HG03066 (cell line): Measurements from ENCODE around the gene FAT1.
"Not testable (repeated sequence)": the region's sequence is repeated elsewhere in the genome, so short reads cannot be mapped to it uniquely, and the experiment has no call there.

Experiments
- ATAC-seq: cut with Tn5 transposase; IDR thresholded peaks from one replicate; pipeline ENCODE4 v1.9.1; 2021; ENCODE audit warnings: low read depth; ENCODE audit not compliant: unreplicated experiment

FAT1 gene, protein sequence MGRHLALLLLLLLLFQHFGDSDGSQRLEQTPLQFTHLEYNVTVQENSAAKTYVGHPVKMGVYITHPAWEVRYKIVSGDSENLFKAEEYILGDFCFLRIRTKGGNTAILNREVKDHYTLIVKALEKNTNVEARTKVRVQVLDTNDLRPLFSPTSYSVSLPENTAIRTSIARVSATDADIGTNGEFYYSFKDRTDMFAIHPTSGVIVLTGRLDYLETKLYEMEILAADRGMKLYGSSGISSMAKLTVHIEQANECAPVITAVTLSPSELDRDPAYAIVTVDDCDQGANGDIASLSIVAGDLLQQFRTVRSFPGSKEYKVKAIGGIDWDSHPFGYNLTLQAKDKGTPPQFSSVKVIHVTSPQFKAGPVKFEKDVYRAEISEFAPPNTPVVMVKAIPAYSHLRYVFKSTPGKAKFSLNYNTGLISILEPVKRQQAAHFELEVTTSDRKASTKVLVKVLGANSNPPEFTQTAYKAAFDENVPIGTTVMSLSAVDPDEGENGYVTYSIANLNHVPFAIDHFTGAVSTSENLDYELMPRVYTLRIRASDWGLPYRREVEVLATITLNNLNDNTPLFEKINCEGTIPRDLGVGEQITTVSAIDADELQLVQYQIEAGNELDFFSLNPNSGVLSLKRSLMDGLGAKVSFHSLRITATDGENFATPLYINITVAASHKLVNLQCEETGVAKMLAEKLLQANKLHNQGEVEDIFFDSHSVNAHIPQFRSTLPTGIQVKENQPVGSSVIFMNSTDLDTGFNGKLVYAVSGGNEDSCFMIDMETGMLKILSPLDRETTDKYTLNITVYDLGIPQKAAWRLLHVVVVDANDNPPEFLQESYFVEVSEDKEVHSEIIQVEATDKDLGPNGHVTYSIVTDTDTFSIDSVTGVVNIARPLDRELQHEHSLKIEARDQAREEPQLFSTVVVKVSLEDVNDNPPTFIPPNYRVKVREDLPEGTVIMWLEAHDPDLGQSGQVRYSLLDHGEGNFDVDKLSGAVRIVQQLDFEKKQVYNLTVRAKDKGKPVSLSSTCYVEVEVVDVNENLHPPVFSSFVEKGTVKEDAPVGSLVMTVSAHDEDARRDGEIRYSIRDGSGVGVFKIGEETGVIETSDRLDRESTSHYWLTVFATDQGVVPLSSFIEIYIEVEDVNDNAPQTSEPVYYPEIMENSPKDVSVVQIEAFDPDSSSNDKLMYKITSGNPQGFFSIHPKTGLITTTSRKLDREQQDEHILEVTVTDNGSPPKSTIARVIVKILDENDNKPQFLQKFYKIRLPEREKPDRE (N-terminal part only)

GRCh38 chr4:186723292-186724057, at the start of gene FAT1:
Gene FAT1, minus strand, starts transcription at chr4:186723856. Its CDS starts 14,029 bp downstream, at chr4:186709827.
- ATAC-seq: no peak

DNA sequence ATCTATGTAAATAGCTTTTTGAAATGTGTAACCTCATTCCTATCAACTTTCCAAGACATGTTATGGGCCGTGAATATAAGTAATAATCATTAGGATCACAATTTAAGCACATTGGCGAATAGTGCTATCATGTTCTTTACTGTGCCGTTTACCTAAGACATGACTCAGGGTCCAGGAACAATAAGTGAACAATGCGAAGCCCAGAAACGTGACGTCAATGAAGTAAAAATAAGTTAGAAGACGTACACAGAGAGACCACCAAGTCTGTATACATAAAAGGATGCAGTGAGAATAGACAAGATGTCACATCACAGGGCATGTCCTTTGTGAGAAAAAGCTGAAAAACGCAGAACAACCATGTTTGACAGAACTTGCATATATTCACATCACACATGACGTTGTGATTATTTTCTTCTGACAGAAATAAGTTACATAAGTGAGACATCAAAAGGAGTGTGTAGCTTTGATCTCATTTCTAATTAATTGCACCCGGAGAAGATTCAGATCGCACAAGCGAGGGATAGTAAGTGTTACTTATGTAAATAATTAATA, 49.4 kb upstream of the FAT1 start:
- ATAC-seq: no peak

- ATAC-seq: no peak
Measured at GRCh38 chr4:186771624-186772023, 48.0 kb upstream of the FAT1 start.

- no peak for ATAC-seq
Measured at GRCh38 chr4:186770481-186771175, 47.0 kb upstream of the FAT1 start.

DNA sequence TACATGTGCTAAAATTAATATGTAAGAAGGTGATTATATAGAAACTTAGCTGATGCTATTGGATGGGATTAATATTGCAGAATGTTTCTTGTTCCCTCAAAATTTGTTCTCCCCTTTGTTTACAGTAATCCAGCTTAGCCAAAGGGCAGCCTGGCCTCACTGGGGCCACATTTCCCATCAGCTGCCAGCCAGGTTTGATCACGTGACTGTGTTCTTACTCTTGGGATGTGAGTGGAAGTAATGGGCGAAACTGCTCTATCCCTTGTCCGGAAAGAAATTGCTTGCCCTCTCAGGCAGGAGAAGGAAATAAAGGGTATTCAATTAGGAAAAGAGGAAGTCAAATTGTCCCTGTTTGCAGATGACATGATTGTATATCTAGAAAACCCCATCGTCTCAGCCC, 44.1 kb upstream of the FAT1 start:
- ATAC-seq: no peak

DNA sequence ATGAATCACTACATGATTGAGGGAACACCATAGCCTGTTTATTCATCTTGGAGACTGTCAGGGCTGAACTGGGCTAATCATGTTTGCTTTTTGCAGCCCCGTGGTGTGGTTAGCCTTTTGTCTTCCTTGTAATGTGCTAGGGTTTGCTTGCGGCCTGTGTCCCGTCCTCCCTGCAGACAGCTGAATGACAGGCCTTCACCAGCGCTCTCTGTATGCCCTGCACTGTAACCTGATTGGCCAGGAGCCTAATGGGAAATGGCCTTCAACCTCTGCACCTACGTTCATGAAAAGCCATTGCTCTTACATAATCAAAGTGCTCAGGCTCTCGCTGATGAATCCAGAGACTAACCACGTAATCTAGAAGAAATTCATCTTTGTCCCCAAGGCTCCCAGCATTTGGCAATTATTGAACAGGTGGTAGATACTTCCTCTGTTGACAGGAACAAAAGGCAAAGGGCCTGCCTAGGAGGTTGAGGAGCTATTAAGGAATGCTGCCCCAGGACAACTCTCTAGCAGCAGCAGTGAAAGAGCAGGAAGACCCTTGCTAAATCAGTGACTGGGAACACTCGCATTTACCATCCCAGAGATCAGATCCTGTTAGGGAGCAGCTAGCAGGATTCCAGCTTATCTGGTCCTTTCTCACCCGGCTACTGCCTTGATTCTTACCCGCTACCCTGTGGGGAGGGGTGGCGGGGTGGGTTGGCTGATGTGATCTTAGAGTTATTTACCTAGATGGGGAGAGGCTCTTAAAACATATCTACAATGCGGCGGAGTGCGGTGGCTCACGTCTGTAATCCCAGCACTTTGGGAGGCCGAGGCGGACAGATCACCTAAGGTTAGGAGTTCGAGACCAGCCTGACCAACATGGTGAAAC, 42.3 kb upstream of the FAT1 start:
- ATAC-seq: no peak

- ATAC-seq: no peak
Measured at GRCh38 chr4:186765138-186765537, 41.5 kb upstream of the FAT1 start.

- no peak for ATAC-seq
Measured at GRCh38 chr4:186764457-186764856, 40.8 kb upstream of the FAT1 start.

GRCh38 chr4:186762865-186763264, 39.2 kb upstream of the FAT1 start:
- no peak for ATAC-seq

DNA sequence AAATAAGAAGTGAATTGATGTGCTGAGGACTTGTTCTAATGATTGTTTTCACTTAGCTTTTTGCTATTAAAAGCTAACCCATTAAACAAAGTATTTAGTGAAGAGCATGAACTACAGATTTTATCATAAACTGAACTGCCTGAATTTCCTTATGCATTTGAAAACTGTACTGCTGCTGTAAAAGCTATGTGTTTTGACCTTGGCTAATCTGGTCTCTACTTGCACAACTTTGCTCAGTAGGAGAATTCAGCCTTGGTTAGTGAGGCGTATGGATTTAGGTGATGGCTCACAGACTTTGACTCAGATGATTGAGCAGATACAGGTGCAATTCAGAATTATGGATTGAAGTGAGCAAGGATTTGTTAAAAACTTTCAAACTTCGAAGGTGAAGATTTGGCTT, 38.7 kb upstream of the FAT1 start:
- no peak for ATAC-seq

DNA sequence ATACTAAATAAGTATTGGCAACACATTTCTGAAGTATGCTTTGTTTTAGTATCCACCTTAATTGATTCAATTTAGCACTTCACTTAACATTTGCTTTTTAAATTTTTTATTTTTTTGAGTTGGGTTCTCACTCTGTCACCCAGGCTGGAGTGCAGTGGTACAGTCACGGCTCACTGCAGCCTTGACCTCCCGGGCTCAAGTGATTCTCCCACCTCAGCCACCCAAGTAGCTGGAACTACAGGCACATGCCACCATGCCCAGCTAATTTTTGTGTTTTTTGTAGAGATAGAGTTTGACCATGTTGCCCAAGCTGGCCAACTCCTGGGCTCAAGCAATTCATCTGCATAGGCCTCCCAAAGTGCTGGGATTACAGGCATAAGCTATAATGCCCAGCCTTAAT, 38.3 kb upstream of the FAT1 start:
- not testable (repeated sequence) for ATAC-seq

- no peak for ATAC-seq
Measured at GRCh38 chr4:186761393-186761792, 37.7 kb upstream of the FAT1 start.

DNA sequence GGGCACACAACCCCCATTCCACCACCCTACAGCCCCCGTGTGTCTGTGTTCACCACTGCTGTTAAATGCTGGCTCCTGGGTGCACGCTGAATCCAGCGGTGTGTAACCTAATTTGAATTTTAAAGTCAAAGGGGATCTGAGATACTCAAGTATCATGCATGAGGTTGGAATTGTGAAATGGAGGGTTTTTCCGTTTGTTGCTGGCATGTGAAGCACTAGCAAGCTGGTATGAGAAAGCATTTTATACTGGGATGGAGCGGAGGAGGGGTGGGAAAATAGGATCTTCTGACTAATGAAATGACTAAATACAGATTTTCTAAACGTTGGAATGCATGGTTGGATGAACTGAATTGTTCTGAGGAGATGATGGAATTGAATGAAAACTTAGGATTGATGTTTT, 36.9 kb upstream of the FAT1 start:
- ATAC-seq: no peak

DNA sequence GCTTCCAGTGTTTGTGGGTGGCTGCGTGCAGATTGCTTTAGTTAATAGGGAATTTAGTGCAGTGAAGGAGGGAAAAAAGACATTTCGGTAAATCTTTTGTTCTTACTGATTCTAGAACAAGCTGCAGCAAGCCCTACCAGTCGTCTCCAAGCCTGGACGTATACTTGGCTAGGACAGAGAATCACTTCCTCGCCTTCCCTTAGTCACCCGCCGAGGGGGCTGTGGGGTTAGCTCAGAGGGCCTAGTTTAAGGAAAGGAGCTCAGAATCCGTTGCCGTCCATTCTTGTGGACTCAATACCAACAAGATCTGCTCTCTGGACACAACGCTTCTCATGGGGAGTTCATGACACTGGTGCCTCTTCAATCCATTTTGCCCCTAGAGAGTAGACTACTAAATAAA, 36.3 kb upstream of the FAT1 start:
- no peak for ATAC-seq

- no peak for ATAC-seq
Measured at GRCh38 chr4:186758929-186759682, 35.5 kb upstream of the FAT1 start.

DNA sequence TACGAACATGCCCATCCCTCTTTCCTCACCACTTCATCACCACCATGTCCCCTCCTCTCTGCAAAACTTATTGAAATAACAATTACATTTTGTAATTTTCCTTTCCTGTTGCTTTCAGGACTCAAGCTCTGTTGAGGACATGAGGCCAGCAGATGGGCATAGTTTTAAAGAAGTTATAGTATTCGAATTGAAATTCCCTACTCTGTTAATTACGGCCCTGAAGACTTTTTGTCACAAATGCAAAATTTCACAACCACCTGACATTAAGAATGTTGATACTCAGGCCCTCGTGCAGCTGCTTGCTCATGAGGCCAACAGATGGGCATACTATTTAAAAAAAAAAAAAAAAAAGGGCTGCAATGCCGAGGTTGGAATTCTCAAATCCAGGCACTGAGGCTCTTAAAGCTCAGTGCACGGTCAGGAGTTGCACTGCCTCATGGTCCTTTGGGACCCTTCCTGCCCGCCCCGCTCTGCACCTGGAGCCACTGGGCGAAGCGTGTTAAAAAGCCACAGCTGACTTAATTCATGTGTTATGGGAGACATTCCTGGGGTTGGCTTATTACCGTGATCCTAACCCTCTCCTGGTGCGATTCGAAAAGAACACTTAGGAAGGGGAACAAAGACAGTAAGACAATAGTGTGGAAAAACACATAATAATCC, 34.2 kb upstream of the FAT1 start:
- ATAC-seq: no peak

DNA sequence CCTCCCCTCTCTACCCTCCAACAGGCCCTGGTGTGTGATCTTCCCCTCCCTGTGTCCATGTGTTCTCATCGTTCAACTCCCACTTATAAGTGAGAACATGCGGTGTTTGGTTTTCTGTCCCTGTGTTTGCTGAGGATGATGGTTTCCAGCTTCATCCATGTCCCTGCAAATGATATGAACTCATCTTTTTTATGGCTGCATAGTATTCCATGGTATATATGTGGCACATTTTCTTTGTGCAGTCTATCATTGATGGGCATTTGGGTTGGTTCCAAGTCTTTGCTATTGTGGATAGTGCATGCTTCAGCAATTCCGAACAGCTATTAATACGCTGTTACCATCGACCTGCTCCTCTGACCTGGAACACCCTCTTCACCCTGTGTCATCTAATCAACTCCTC, 32.9 kb upstream of the FAT1 start:
- ATAC-seq: not testable (repeated sequence)
